GM18519 (cell line): ENCODE results near the gene ADCY2.

ENCODE experiments used
- ATAC-seq: cut with Tn5 transposase; IDR thresholded peaks from one replicate; pipeline ENCODE4 v1.9.1; 2021; ENCODE audit warnings: mild to moderate bottlenecking, moderate library complexity; ENCODE audit not compliant: unreplicated experiment, low FRiP score

Gene ADCY2

DNA sequence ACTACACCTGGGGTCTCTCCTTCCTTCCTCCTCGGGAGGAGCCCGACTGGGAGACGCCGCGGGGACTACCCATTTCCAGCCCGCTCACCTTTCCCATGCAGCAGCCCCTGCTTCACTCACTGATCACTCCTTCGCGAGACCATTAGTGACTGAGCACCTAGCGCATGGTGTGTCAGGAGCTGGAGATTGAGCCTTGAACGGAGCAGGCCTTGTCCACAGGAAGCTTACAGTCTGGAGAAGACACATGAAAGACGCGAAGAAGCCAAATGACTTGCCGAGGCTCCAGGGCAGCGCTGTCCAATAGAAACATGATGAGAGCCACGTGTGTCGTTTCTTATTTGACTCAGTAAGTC is 455.3 kb downstream of the ADCY2 start:
- no peak for ATAC-seq

DNA sequence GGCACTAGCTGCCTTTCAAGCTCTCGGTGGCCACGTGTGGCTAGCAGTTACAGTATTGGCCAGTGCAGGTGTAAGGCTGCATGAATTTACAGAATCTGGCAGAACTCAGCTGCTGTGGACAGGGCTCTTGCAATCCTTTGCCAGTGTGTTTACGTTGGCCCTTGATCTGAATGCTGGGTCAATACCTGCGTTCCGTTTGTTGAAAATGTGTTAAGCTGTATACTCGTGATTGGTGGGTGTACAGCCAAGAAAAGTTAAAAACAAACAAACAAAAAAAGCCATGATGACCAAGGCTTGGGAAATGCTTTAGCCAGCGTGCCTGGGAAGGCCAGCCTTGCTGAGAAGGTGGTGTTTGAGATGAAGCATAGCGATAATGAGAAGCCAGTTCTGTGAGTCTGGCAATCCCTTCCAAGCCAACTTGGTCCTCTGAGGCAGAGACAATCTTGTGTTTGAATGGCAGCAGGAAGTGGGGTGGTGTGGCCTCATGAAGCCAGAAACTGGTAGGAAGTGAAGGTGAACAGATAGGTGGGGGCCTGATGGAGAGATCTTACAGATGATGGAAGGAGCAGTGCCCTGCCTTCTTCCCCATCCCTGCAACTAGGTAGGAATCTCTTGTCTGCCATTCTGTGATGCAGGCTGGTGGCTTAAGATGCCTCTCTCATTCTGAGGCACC is 455.8 kb downstream of the ADCY2 start:
- no peak for ATAC-seq

DNA sequence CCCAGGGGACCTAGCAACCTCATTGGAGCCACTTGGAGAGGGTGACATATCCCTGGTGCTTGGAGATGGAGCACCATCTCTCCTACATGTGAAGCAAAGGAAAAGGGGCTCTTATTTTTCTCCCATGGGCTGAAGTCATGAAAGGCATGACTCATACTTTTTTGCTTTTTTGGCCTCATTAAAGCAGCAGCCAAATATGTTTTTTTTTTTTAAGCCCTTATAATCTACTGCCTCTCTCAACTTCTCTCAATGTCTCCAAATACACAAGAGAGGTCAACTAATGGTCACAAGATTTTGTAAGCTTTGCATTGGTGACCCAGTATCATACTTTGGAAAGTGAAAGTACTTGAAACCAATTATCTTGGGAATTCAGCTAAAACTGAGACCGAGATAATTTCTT is 456.6 kb downstream of the ADCY2 start:
- no peak for ATAC-seq

DNA sequence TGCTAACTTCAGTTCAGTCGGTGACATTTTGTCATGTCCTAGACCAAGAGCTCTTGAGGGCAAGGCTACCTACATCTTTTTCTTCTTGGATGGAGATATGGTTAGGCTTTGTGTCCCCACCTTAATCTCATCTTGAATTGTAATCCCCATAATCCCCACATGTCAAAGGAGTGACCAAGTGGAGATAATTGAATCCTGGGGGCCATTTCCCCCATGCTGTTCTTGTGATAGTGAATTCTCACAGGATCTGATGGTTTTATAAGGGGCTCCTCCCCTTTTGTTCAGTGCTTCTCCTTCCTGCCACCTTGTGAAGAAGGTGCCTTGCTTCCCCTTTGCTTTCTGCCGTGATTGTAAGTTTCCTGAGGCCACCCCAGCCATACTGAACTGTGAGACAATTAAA is 457.1 kb downstream of the ADCY2 start:
- no peak for ATAC-seq

DNA sequence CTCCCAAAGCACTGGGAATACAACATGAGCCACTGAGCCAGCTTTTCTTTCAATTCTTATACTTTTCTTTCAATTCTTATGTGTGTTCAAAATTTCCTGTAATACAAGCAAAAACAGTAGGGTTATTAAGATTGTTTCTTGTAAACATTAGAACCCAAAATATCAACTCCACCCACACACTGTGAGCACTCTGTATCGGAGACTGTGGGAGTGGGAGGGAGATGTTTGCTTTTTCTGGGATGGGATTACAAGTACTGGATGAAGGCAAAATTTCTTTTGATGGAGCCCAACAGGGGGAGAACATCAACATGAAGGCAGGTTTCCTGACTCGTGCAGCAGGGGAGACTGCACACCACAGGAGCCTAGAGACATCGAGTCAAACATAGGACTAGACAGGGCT is 459.7 kb downstream of the ADCY2 start:
- no peak for ATAC-seq

DNA sequence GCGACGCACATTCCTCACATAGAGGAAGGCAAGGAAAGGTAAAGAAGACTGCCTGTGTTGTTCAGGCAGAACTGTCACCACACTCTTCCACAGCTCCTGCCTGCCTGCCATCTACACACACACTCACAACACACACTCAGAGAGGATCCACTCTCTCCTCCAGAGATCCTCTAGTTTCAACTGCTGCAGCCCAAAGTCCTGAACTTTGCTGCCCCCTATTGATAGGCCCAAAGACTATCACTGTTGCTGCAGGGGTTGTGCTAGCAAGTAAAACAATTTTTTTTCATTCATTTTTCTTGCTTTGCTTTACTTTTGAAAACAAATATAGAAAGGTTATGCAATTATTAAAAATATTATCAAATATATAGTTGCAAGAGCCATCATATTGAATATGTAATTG is 460.9 kb downstream of the ADCY2 start:
- ATAC-seq, result no peak

DNA sequence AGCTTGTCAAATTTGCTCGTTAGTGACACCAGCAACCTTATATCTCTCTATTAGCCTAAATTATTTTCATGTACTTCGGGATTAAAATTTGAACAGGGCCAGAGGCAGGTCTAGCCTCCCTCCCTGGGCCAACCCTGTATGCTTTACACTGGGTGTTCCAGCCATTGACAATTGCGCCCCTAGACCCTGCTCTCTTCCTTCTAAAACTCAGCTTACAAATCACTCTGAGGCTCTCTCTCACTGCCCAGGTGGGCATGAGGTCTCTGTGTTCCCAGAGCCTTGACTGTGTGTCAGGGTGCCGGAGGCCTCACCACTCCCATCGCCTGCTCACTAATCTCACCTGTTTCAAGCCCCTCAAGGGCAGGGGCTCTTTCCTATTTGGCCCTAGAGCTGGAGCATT is 461.4 kb downstream of the ADCY2 start:
- no peak for ATAC-seq

DNA sequence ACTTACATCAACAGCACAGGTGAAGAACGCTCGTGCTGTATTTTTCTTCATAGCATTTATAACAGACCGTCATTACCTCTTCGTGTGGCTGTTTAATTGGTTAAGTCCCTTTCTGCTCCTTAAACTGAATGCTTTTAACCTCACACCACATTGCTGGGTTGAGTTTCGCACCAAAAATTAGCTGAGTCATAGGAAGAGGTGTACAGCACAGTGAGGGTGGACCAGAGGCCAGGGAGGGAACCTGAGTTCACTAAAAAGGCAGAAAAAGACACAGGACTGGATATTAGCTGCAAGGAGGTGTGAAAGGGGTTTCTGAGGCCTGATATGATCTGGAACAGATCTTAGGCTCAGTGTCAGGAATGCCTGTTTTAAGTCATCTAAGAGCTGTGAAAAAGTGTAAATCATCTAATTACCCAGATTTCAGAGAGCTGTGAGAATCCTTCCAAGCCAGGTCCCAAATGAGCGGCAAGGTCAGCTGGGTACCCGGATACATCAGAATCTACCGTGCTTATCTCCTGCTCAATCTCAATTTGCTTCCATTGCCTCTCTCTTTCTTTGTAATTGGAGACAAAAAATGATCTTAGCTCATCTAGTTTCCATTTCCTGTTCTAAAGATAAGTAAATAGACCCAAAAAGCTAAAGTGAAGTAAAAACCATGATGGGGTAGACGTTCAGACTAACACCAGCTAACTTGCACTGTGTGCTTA is 462.1 kb downstream of the ADCY2 start:
- peak; percentile 34 for ATAC-seq

DNA sequence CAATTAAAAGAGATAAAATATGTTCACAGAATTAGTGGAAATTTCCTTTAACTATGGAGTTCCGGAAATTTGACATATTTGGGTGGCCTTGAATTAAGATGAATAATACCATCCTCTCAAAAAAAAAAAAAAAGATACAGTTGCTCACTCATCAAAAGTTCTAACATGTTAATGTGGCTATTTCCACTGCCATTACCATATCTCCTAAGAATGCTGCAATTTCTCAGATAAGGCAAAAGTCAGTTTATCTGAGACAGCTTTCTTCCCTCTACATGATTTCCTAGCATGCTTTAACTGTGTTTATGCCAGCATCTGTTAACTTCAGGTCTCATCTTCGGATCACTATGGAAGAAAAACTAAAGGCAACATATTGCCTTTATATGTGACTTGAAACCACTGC is 470.3 kb downstream of the ADCY2 start:
- no peak for ATAC-seq

DNA sequence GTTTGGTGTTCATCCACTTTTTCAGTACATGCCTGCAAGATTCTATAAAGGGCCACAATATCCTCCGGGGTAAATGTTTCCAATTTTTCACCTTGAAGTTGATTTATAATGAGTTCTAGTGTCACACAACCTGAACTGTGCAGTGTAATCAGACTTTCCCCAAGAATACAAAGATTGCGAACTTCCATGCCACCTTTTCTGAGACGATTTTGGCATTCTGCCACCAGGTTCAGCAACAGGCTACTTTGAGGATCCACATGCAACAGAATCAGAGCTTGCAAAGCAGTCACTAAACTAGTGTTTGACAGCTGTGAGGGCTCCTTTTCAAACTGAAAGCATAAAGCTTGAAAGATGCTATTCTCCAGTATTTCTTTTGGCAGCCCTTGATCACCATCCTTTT is 471.3 kb downstream of the ADCY2 start:
- ATAC-seq, result no peak

DNA sequence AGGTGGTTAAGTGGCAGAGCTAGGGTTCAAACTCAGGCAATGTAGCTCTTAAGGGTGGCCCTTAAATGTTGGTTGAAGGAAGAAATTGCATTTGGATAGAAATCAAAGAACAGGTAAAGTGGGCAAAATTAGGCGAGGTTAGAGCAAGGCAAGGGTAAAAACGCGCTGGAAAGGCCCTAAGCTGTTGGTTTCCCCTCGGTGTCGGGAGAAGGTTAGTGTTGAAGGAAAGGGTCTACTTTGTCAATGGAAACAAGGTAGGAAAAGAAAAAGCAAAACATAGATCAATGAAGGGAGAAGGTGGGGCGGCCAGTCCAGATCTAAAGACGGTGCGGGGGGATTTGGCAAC is 472.5 kb downstream of the ADCY2 start:
- ATAC-seq, result no peak

DNA sequence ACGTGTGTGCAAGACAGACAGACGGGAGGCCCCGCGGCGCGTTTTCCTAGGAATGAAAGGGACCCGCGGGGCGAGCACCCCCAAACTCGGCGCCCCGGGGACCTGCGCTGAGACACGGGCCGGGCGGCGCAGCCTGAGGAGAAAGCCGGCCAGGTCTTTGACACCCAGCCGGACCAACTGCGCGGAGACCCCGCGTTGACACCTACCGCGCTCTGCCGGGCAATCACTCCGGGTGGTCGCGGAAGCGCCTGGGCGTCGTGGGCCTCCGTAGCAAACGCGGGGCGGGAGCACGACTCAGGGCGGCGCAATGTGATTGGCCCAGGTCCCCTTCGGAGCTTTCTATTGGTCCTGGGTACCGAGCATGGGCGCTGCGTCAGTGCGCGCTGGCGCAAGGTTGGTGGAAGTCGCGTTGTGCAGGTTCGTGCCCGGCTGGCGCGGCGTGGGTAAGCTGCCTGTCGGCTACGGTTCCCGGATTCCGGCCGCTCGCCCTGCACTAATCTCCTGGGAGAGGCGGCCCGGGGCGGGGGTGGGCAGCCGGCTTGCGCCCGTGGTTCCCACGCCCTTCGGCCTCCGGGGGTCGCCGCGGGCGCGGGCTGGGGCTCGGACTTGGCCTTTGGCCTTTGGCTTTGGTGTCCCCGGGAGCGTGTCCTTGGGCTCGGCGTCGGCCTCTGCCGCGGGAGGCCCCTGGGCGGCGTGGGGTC is 473.0 kb downstream of the ADCY2 start, which contains the start of the genes FASTKD3 and MTRR:
Gene FASTKD3 (minus strand): TSS at position 259 of the 701 bp plus-strand sequence. CDS start 948 bp downstream, outside the sequence.
Gene MTRR (plus strand): TSS at position 376 of the 701 bp plus-strand sequence. CDS start 1,647 bp downstream, outside the sequence.
- peak; percentile 98 for ATAC-seq

DNA sequence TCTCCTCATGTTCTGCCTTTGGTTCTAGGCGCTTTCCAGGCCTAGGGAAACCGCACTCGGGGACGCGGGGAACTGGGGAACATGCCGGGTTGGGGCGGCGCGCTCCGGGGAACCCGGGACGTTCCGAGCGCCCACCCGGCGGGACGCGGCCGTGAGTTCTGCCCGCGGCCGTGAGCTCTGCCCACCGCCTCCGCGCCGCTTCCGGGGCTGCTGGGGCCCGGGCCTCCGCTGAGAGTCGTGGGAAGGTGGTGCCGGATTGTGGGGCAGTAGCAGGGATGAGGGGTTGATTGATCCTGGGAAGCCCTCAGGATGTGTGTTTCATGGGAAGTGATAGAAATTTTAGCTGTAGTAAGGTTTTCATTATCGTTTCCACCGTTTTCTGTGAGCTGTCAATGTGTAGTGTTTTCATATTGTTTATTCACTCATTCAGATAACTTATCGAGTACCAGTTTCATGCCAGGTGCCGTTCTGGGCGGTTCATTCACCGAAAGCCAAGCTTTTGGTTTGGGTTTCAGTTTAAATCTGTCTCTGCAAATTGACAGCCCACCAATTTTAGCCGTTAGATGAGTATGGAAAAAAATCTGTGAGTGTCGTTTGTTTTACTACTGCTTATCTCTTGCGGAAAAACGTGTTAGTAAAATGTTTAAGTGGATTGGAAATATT is 473.7 kb downstream of the ADCY2 start:
- ATAC-seq, result peak; percentile 6

DNA sequence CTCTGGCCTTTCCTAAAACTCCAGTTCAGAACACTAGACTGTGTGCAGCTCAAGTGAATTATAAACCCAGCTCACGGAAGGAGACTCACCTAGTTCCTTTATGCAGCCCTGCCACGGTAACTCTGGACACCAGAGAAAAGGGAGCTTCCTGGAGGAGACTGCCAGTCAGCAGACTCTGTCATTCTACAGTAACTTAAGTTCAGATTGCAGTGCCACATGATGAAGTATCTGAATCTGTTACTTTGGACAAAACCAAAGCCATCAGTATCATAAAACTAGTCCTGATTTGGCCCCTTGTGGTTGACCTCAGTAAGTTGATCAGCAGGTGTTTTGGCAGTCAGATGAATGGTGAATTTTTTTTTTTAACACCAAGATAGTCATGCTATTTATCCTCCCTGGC is 475.7 kb downstream of the ADCY2 start:
- no peak for ATAC-seq

DNA sequence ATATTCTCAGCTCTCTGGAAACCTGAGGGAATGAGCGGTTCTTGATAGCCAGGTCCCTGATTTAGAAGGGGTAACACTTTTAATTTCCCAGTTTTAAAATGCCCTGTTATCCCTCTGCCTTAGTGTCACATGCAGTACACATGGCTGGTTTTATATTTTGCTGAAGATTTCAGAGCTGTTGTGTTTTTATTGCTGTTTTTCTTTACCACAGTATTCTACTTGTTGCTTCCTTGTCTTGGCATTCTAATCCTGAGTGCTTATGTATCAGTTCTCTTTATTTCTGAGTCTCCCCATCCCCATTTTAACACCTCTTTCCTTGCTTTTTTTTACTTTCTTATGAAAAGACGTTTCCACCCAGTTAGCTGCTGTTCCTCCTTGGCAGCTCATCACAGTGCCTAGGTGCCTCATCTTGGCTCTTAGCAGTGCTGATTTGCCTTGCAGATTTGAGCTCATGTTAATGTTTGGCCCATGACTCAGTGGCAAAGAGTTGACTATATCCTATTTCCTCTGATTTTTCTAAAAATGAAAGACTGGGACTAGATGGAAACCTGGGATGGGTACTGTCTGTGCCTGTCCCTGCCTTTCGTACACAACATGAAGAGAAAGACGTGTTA is 476.7 kb downstream of the ADCY2 start:
- ATAC-seq, result no peak

DNA sequence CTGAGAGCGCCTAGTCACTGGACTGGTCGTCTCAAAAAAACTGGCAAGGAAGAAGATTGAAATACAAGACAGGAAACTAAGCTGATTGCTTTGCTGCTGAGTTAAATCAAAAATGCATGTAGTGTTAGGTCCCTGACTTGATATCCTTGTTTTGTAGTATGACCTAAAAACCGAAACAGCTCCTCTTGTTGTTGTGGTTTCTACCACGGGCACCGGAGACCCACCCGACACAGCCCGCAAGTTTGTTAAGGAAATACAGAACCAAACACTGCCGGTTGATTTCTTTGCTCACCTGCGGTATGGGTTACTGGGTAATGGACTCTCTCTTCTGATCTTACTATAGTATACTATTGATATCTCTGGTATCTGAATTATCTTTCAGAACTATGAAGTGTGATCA is 477.3 kb downstream of the ADCY2 start:
- ATAC-seq, result no peak

DNA sequence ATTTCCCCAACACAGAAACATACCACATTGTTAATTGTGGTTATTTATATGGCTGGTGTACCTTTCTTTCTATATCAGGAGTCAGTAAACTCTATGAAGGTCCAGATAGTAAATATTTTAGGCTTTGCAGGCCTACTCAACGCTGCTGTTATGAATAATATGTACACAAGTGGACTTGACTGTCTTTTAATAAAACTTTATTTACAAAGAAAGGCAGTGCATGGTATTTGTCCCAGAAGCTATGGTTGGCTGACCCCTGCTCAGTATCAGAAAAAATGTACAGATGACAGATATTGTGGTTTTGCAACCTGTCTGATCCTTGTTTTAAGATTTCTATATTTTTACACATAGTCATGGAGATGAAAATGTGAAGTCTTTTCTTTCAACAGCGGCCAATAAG is 478.7 kb downstream of the ADCY2 start:
- ATAC-seq, result no peak

DNA sequence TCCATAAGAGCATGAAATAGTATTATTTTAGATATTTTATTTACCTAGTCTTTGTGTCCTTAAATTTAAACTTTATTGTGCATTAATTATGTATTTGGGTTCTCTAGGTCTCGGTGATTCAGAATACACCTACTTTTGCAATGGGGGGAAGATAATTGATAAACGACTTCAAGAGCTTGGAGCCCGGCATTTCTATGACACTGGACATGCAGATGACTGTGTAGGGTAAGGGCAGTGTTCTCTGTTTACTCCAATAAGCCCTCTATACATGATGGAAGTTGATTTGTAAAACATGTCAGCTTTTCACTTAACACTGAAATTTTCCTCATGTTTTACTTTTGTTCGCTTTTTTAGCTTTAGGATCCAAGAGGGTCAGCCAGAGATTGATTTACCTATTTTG is 479.2 kb downstream of the ADCY2 start:
- no peak for ATAC-seq

DNA sequence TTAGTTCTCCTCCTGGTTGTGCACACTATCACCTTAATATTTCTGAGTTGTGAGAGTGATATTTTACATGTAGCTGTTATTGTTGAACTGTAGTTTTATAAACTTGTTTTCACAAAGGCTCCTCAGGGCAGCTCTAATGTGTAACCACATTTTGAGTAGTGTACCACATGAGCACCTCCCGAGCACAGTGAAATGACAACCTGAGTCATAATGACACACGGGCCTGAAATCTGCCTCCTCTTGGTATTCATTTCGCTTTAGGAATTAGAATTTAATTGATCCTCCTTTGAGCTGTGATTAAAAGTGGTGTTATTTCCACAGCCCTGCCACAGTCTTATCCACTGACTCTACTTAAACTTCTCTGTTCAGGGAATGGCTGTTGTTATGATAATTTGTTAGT is 480.9 kb downstream of the ADCY2 start:
- peak; percentile 36 for ATAC-seq

DNA sequence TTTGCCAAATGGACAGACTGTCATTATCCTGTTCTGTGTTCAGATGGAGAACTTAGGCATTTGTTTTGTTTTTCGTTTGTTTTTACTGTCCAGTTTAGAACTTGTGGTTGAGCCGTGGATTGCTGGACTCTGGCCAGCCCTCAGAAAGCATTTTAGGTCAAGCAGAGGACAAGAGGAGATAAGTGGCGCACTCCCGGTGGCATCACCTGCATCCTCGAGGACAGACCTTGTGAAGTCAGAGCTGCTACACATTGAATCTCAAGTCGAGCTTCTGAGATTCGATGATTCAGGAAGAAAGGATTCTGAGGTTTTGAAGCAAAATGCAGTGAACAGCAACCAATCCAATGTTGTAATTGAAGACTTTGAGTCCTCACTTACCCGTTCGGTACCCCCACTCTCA is 481.9 kb downstream of the ADCY2 start:
- ATAC-seq, result no peak

DNA sequence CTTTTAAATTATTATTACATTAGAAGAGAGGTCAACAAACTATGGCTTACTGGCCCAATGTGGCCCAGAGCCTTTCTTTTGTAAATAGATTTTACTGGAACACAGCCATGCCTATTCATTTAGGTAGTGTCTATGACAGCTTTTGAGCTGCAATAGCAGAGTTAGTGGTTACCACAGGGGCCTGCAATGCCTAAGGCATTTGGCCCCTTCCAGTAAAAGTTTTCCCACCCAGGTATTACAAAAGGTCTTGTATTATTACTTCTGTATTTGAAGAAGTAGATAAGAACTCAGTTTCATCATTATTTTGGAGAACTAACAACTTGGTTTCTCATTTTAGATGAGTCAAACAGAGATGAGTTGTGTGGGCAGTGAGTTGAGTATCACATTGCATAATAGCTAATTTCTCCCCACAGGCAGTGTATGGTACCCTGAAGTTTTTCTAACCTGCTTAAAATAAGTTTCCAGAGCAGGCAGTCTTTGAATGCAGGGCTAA is 482.5 kb downstream of the ADCY2 start:
- ATAC-seq, result peak; percentile 98
